HEK293 (cell line): ENCODE results near the gene DRAP1.

Experiments used
- PRDM1 ChIP-seq: fragments of 450-650 bp; formaldehyde crosslinking; IDR thresholded peaks from 2 replicates; pipeline ENCODE4; 2016; ENCODE audit warnings: missing biosample characterization, missing genetic modification characterization
- RBAK ChIP-seq: fragments of 450-650 bp; formaldehyde crosslinking; IDR thresholded peaks from 2 replicates; pipeline ENCODE4 v1.5.1; 2016; ENCODE audit warnings: missing biosample characterization, missing genetic modification characterization
- SP3 ChIP-seq: fragments of 450-650 bp; formaldehyde crosslinking; IDR thresholded peaks from 2 replicates; pipeline ENCODE4 v1.5.1; 2016; ENCODE audit warnings: missing biosample characterization, missing genetic modification characterization
- YY2 ChIP-seq: fragments of 450-650 bp; formaldehyde crosslinking; IDR thresholded peaks from 2 replicates; pipeline ENCODE4 v1.5.1; 2016; ENCODE audit warnings: missing biosample characterization, missing genetic modification characterization
- ZBTB21 ChIP-seq: fragments of 450-650 bp; formaldehyde crosslinking; IDR thresholded peaks from 2 replicates; pipeline ENCODE4 v1.5.1; 2017; ENCODE audit warnings: missing biosample characterization, missing genetic modification characterization
- ZEB2 ChIP-seq: fragments of 450-650 bp; formaldehyde crosslinking; IDR thresholded peaks from 2 replicates; pipeline ENCODE4 v1.5.1; 2016; ENCODE audit warnings: missing biosample characterization, missing genetic modification characterization
- ZNF133 ChIP-seq: fragments of 450-650 bp; formaldehyde crosslinking; IDR thresholded peaks from 2 replicates; pipeline ENCODE4 v1.5.1; 2016; ENCODE audit warnings: missing biosample characterization, missing genetic modification characterization
- ZNF146 ChIP-seq: fragments of 450-650 bp; formaldehyde crosslinking; IDR thresholded peaks from 2 replicates; pipeline ENCODE4 v1.5.1; 2016; ENCODE audit warnings: missing biosample characterization, missing genetic modification characterization
- ZNF202 ChIP-seq: fragments of 450-650 bp; formaldehyde crosslinking; IDR thresholded peaks from 2 replicates; pipeline ENCODE4 v1.5.1; 2016; ENCODE audit warnings: missing biosample characterization, missing genetic modification characterization, borderline replicate concordance
- ZNF214 ChIP-seq: fragments of 450-650 bp; formaldehyde crosslinking; IDR thresholded peaks from 2 replicates; pipeline ENCODE4 v1.5.1; 2017; ENCODE audit warnings: missing biosample characterization, mild to moderate bottlenecking, missing genetic modification characterization, borderline replicate concordance
- ZNF335 ChIP-seq: fragments of 450-650 bp; formaldehyde crosslinking; conservative IDR thresholded peaks from 2 replicates; pipeline ENCODE4 v1.5.1; 2016; ENCODE audit warnings: missing biosample characterization, missing genetic modification characterization
- ZNF37A ChIP-seq: fragments of 450-650 bp; IDR thresholded peaks from 2 replicates; pipeline ENCODE4 v1.5.1; 2018; ENCODE audit warnings: missing biosample characterization, missing genetic modification characterization
- ZNF560 ChIP-seq: fragments of 450-650 bp; formaldehyde crosslinking; IDR thresholded peaks from 2 replicates; pipeline ENCODE4 v1.5.1; 2017; ENCODE audit warnings: missing biosample characterization, missing genetic modification characterization, borderline replicate concordance
- ZNF600 ChIP-seq: fragments of 450-650 bp; formaldehyde crosslinking; IDR thresholded peaks from 2 replicates; pipeline ENCODE4 v1.5.1; 2016; ENCODE audit warnings: missing biosample characterization, missing genetic modification characterization
- ZNF654 ChIP-seq: fragments of 450-650 bp; formaldehyde crosslinking; IDR thresholded peaks from 2 replicates; pipeline ENCODE4 v1.5.1; 2016; ENCODE audit warnings: low read depth, missing biosample characterization, missing genetic modification characterization
- ZNF701 ChIP-seq: fragments of 450-650 bp; formaldehyde crosslinking; IDR thresholded peaks from 2 replicates; pipeline ENCODE4 v1.5.1; 2016; ENCODE audit warnings: missing biosample characterization, missing genetic modification characterization
- ZNF776 ChIP-seq: fragments of 450-650 bp; formaldehyde crosslinking; IDR thresholded peaks from 2 replicates; pipeline ENCODE4 v1.5.0; 2017; ENCODE audit warnings: missing biosample characterization, missing genetic modification characterization, borderline replicate concordance
- TF ChIP-seq, protein P1 (sequence below): fragments of 450-650 bp; formaldehyde crosslinking; IDR thresholded peaks from 2 replicates; pipeline ENCODE4 v1.5.1; 2016; ENCODE audit warnings: missing biosample characterization, missing genetic modification characterization
- TF ChIP-seq, protein P2 (sequence below): fragments of 450-650 bp; formaldehyde crosslinking; IDR thresholded peaks from 2 replicates; pipeline ENCODE4 v1.5.1; 2016; ENCODE audit warnings: missing biosample characterization, missing genetic modification characterization
- TF ChIP-seq, protein P3 (sequence below): fragments of 450-650 bp; formaldehyde crosslinking; IDR thresholded peaks from 2 replicates; pipeline ENCODE4 v1.5.1; 2017; ENCODE audit warnings: missing biosample characterization, missing genetic modification characterization
- TF ChIP-seq, protein P4 (sequence below): fragments of 450-650 bp; formaldehyde crosslinking; conservative IDR thresholded peaks from 2 replicates; pipeline ENCODE4 v1.5.1; 2016; ENCODE audit warnings: low read depth, missing biosample characterization, missing genetic modification characterization
- TF ChIP-seq, protein P5 (sequence below): fragments of 450-650 bp; formaldehyde crosslinking; IDR thresholded peaks from 2 replicates; pipeline ENCODE4 v1.5.1; 2016; ENCODE audit warnings: missing biosample characterization, missing genetic modification characterization
- TF ChIP-seq, protein P6 (sequence below): fragments of 450-650 bp; formaldehyde crosslinking; IDR thresholded peaks from 2 replicates; pipeline ENCODE4 v1.5.1; 2017; ENCODE audit warnings: missing biosample characterization, missing genetic modification characterization
- TF ChIP-seq, protein P7 (sequence below): fragments of 450-650 bp; formaldehyde crosslinking; IDR thresholded peaks from 2 replicates; pipeline ENCODE4 v1.5.1; 2016; ENCODE audit warnings: missing biosample characterization, missing genetic modification characterization

DRAP1 gene

DNA sequence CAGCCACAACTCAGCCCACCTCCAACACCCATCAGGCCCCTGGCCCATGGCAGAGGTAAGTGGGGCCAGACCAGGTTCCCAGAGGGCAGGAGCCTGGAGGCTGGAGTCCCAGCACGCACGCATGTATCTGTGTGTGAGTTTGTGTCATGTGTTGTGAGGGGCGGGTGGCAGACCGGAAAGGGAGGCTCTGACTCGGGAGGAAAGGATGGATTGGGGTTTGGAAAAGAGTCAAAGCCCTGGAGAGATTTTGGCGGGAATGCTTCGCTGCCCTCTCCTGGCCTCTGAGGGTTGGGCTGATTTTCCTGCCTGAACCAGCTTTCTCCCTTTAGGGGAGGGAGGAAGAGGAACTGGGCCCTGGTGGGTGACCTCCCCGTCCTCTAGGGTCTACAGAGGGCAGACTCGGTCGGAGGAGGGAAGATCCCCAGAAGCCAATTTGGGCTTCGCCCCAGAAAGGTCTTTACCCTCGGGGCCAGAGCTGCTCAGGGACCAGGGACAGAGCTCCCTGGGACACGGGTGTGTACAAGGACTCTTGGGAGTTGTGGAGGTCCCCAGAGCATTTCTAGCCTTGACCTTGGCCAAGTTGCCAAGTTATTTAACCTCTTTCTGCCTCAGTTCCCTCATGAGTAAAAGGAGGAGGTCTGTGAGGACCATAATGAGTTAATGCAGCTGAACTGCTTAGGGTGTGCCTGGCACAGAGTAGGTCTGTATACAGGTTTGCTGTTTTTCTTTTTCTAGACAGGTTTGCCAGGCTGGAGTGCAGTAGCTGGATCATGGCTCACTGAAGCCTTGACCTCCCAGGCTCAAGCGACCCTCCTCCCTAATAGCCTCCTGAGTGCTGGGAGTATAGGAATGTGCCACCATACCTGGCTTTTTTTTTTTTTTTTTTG is 7.3 kb upstream of the DRAP1 start (continued):
- TF ChIP-seq ZNF146 (tag by site-specific recombination) = no peak
- no peak for TF ChIP-seq ZNF701 (tag by site-specific recombination)
- TF ChIP-seq ZNF214 = no peak
- TF ChIP-seq, protein P1, sequence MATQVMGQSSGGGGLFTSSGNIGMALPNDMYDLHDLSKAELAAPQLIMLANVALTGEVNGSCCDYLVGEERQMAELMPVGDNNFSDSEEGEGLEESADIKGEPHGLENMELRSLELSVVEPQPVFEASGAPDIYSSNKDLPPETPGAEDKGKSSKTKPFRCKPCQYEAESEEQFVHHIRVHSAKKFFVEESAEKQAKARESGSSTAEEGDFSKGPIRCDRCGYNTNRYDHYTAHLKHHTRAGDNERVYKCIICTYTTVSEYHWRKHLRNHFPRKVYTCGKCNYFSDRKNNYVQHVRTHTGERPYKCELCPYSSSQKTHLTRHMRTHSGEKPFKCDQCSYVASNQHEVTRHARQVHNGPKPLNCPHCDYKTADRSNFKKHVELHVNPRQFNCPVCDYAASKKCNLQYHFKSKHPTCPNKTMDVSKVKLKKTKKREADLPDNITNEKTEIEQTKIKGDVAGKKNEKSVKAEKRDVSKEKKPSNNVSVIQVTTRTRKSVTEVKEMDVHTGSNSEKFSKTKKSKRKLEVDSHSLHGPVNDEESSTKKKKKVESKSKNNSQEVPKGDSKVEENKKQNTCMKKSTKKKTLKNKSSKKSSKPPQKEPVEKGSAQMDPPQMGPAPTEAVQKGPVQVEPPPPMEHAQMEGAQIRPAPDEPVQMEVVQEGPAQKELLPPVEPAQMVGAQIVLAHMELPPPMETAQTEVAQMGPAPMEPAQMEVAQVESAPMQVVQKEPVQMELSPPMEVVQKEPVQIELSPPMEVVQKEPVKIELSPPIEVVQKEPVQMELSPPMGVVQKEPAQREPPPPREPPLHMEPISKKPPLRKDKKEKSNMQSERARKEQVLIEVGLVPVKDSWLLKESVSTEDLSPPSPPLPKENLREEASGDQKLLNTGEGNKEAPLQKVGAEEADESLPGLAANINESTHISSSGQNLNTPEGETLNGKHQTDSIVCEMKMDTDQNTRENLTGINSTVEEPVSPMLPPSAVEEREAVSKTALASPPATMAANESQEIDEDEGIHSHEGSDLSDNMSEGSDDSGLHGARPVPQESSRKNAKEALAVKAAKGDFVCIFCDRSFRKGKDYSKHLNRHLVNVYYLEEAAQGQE (tag by site-specific recombination) = peak; percentile 72
- no peak for TF ChIP-seq ZEB2 (tag by site-specific recombination)
- peak; percentile 50 for TF ChIP-seq ZNF654 (tag by site-specific recombination)
- TF ChIP-seq PRDM1 (tag by site-specific recombination) = peak; percentile 36; the same call in 1 of the 2 replicates
- TF ChIP-seq, protein P2, sequence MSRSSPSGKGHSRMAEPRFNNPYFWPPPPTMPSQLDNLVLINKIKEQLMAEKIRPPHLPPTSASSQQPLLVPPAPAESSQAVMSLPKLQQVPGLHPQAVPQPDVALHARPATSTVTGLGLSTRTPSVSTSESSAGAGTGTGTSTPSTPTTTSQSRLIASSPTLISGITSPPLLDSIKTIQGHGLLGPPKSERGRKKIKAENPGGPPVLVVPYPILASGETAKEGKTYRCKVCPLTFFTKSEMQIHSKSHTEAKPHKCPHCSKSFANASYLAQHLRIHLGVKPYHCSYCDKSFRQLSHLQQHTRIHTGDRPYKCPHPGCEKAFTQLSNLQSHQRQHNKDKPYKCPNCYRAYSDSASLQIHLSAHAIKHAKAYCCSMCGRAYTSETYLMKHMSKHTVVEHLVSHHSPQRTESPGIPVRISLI (tag by site-specific recombination) = no peak
- TF ChIP-seq ZNF560 (tag by site-specific recombination) = no peak
- TF ChIP-seq, protein P3, sequence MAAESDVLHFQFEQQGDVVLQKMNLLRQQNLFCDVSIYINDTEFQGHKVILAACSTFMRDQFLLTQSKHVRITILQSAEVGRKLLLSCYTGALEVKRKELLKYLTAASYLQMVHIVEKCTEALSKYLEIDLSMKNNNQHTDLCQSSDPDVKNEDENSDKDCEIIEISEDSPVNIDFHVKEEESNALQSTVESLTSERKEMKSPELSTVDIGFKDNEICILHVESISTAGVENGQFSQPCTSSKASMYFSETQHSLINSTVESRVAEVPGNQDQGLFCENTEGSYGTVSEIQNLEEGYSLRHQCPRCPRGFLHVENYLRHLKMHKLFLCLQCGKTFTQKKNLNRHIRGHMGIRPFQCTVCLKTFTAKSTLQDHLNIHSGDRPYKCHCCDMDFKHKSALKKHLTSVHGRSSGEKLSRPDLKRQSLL (tag by site-specific recombination) = no peak
- no peak for TF ChIP-seq ZNF776 (tag by site-specific recombination)
- no peak for TF ChIP-seq YY2
- TF ChIP-seq ZNF202 (tag by site-specific recombination) = no peak
- no peak for TF ChIP-seq SP3 (tag by site-specific recombination)
- peak; percentile 31 for TF ChIP-seq ZNF335
- no peak for TF ChIP-seq ZNF37A (tag by site-specific recombination)
- TF ChIP-seq, protein P4, sequence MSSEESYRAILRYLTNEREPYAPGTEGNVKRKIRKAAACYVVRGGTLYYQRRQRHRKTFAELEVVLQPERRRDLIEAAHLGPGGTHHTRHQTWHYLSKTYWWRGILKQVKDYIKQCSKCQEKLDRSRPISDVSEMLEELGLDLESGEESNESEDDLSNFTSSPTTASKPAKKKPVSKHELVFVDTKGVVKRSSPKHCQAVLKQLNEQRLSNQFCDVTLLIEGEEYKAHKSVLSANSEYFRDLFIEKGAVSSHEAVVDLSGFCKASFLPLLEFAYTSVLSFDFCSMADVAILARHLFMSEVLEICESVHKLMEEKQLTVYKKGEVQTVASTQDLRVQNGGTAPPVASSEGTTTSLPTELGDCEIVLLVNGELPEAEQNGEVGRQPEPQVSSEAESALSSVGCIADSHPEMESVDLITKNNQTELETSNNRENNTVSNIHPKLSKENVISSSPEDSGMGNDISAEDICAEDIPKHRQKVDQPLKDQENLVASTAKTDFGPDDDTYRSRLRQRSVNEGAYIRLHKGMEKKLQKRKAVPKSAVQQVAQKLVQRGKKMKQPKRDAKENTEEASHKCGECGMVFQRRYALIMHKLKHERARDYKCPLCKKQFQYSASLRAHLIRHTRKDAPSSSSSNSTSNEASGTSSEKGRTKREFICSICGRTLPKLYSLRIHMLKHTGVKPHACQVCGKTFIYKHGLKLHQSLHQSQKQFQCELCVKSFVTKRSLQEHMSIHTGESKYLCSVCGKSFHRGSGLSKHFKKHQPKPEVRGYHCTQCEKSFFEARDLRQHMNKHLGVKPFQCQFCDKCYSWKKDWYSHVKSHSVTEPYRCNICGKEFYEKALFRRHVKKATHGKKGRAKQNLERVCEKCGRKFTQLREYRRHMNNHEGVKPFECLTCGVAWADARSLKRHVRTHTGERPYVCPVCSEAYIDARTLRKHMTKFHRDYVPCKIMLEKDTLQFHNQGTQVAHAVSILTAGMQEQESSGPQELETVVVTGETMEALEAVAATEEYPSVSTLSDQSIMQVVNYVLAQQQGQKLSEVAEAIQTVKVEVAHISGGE (tag by site-specific recombination) = no peak
- no peak for TF ChIP-seq ZNF133 (tag by site-specific recombination)
- TF ChIP-seq, protein P5, sequence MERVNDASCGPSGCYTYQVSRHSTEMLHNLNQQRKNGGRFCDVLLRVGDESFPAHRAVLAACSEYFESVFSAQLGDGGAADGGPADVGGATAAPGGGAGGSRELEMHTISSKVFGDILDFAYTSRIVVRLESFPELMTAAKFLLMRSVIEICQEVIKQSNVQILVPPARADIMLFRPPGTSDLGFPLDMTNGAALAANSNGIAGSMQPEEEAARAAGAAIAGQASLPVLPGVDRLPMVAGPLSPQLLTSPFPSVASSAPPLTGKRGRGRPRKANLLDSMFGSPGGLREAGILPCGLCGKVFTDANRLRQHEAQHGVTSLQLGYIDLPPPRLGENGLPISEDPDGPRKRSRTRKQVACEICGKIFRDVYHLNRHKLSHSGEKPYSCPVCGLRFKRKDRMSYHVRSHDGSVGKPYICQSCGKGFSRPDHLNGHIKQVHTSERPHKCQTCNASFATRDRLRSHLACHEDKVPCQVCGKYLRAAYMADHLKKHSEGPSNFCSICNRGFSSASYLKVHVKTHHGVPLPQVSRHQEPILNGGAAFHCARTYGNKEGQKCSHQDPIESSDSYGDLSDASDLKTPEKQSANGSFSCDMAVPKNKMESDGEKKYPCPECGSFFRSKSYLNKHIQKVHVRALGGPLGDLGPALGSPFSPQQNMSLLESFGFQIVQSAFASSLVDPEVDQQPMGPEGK (tag by site-specific recombination) = 0 out of 2 replicates have a peak, but pooled peaks have one; percentile 22
- no peak for TF ChIP-seq RBAK
- TF ChIP-seq, protein P6, sequence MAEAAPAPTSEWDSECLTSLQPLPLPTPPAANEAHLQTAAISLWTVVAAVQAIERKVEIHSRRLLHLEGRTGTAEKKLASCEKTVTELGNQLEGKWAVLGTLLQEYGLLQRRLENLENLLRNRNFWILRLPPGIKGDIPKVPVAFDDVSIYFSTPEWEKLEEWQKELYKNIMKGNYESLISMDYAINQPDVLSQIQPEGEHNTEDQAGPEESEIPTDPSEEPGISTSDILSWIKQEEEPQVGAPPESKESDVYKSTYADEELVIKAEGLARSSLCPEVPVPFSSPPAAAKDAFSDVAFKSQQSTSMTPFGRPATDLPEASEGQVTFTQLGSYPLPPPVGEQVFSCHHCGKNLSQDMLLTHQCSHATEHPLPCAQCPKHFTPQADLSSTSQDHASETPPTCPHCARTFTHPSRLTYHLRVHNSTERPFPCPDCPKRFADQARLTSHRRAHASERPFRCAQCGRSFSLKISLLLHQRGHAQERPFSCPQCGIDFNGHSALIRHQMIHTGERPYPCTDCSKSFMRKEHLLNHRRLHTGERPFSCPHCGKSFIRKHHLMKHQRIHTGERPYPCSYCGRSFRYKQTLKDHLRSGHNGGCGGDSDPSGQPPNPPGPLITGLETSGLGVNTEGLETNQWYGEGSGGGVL = peak; percentile 45
- TF ChIP-seq ZBTB21 (tag by site-specific recombination) = no peak
- TF ChIP-seq, protein P7, sequence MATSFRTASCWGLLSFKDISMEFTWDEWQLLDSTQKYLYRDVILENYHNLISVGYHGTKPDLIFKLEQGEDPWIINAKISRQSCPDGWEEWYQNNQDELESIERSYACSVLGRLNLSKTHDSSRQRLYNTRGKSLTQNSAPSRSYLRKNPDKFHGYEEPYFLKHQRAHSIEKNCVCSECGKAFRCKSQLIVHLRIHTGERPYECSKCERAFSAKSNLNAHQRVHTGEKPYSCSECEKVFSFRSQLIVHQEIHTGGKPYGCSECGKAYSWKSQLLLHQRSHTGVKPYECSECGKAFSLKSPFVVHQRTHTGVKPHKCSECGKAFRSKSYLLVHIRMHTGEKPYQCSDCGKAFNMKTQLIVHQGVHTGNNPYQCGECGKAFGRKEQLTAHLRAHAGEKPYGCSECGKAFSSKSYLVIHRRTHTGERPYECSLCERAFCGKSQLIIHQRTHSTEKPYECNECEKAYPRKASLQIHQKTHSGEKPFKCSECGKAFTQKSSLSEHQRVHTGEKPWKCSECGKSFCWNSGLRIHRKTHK (tag by site-specific recombination) = no peak
- peak; percentile 85 for TF ChIP-seq ZNF600 (tag by site-specific recombination)
